MCF 10A (cell line): Measurements from ENCODE around the gene WWOX. TPM values are rescaled to one million over a fixed set of nuclear protein-coding genes. Genes with fewer than 3 reads are reported as not detected.

Source experiments
- BruUV-seq: library from RNA; stranded (reverse); fragments of 400-500 nt; replicated peaks from 2 replicates; lab custom pipeline; 2021; lab: Mats Ljungman, UMichigan
- CTCF ChIA-PET: fragments of 300-600 bp; sonication (Branson Sonifier 250); formaldehyde crosslinking; extraction: SDS; loops from one replicate; lab custom pipeline; 2021; ENCODE audit warnings: antibody characterized with exemption, inconsistent platforms; lab: Yijun Ruan, JAX
- POLR2A ChIA-PET: fragments of 300-600, 350-650 bp; sonication (Branson Sonifier 250); formaldehyde crosslinking; extraction: SDS; loops from one replicate; lab custom pipeline; 2020; ENCODE audit warnings: antibody characterized with exemption, inconsistent platforms; lab: Yijun Ruan, JAX
- DNase-seq: peaks from one replicate; pipeline ENCODE4 v3.0.0-alpha.2; 2018; ENCODE audit not compliant: unreplicated experiment
- H3K27ac Mint-ChIP-seq: one replicate; pipeline ENCODE4 v1.8.0; 2022; ENCODE audit warnings: mild to moderate bottlenecking, low read depth, mixed read lengths; ENCODE audit not compliant: unreplicated experiment
- H3K27me3 Mint-ChIP-seq: one replicate; pipeline ENCODE4 v1.8.0; 2022; ENCODE audit warnings: mixed read lengths; ENCODE audit not compliant: insufficient read depth, unreplicated experiment
- H3K36me3 Mint-ChIP-seq: one replicate; pipeline ENCODE4 v1.8.0; 2022; ENCODE audit warnings: mild to moderate bottlenecking, moderate library complexity, mixed read lengths; ENCODE audit not compliant: insufficient read depth, unreplicated experiment
- H3K4me1 Mint-ChIP-seq: one replicate; pipeline ENCODE4 v1.8.0; 2022; ENCODE audit warnings: mixed read lengths; ENCODE audit not compliant: insufficient read depth, unreplicated experiment
- H3K4me3 Mint-ChIP-seq: one replicate; pipeline ENCODE4 v1.8.0; 2022; ENCODE audit warnings: mild to moderate bottlenecking, moderate library complexity, mixed read lengths; ENCODE audit not compliant: unreplicated experiment
- H3K9me3 Mint-ChIP-seq: one replicate; pipeline ENCODE4 v1.8.0; 2022; ENCODE audit warnings: mixed read lengths; ENCODE audit not compliant: unreplicated experiment
- CTCF ChIP-seq: fragments of 200-600 bp; IDR thresholded peaks from one replicate; pipeline ENCODE4 v1.8.0; 2022; ENCODE audit warnings: antibody characterized with exemption, mild to moderate bottlenecking; ENCODE audit not compliant: unreplicated experiment
- intact Hi-C: fragments of 100-400 bp; cut with micrococcal nuclease; formaldehyde crosslinking; loops from 2 replicates; pipeline ENCODE4 v1.14.1; 2022
- total RNA-seq: library from RNA; stranded (reverse); gene quantifications from 2 replicates; pipeline ENCODE4 v1.2.3, GENCODE V29; 2022

Gene WWOX
- total RNA-seq, 1 experiment from 2014 or later, result 18.1 TPM

GRCh38 chr16:79191933-79192332 lies 1092.5 kb downstream of the WWOX start:
- H3K4me1 Mint-ChIP-seq, result no peaks in the 10 kb centered on the region
- POLR2A ChIA-PET, result interaction anchor here (0.8 kb wide), 1 partner anchor 120 kb away, joined by 3 read pairs; no protein-coding TSS in a partner anchor
- H3K27me3 Mint-ChIP-seq, result peaks cover 36% of the 10 kb centered on the region
- BruUV-seq, result no TSS peak
- H3K27ac Mint-ChIP-seq, result no peak overlapping the region
- no peak for DNase-seq
- no peaks in the 10 kb centered on the region for H3K9me3 Mint-ChIP-seq
- no peaks in the 10 kb centered on the region for H3K36me3 Mint-ChIP-seq
- no peak overlapping the region for H3K4me3 Mint-ChIP-seq
- CTCF ChIA-PET, result interaction anchor here (0.5 to 0.9 kb wide), 3 partner anchors 9 to 1404 kb away, joined by 3 to 8 read pairs (median 4); no protein-coding TSS in a partner anchor
- intact Hi-C loops, result no loop called here
- TF ChIP-seq CTCF, result no peak

GRCh38 chr16:79192904-79193303 lies 1093.5 kb downstream of the WWOX start:
- Mint-ChIP-seq H3K9me3 (no peaks in the 10 kb centered on the region), H3K27ac (no peak overlapping the region), H3K4me3 (no peak overlapping the region), H3K27me3 (peaks cover 39% of the 10 kb centered on the region), H3K36me3 (no peaks in the 10 kb centered on the region), H3K4me1 (no peaks in the 10 kb centered on the region)
- DNase-seq, result no peak
- TF ChIP-seq CTCF, result no peak
- intact Hi-C loops, result no loop called here
- CTCF ChIA-PET, result no interaction called here
- POLR2A ChIA-PET, result no interaction called here
- BruUV-seq, result no TSS peak

- H3K9me3 Mint-ChIP-seq, result no peaks in the 10 kb centered on the region
- H3K27me3 Mint-ChIP-seq, result peaks cover 39% of the 10 kb centered on the region
- CTCF ChIA-PET, result no interaction called here
- no peaks in the 10 kb centered on the region for H3K36me3 Mint-ChIP-seq
- intact Hi-C loops, result no loop called here
- H3K4me3 Mint-ChIP-seq, result no peak overlapping the region
- POLR2A ChIA-PET, result no interaction called here
- H3K4me1 Mint-ChIP-seq, result no peaks in the 10 kb centered on the region
- no peak for TF ChIP-seq CTCF
- no peak overlapping the region for H3K27ac Mint-ChIP-seq
- no peak for DNase-seq
- no TSS peak for BruUV-seq
These were observed 1094.8 kb downstream of the WWOX start for GRCh38 chr16:79194291-79194690.

GRCh38 chr16:79195938-79196337 lies 1096.5 kb downstream of the WWOX start:
- intact Hi-C loops, result no loop called here

More at GRCh38 chr16:79195938-79196337, 1096.5 kb downstream of the WWOX start:
- H3K27ac Mint-ChIP-seq, result no peak overlapping the region
- H3K4me1 Mint-ChIP-seq, result no peaks in the 10 kb centered on the region
- DNase-seq, result no peak
- no TSS peak for BruUV-seq
- peaks cover 39% of the 10 kb centered on the region for H3K27me3 Mint-ChIP-seq
- no peak for TF ChIP-seq CTCF
- no peaks in the 10 kb centered on the region for H3K9me3 Mint-ChIP-seq
- H3K4me3 Mint-ChIP-seq, result no peak overlapping the region
- ChIA-PET POLR2A (interaction anchor here (0.7 kb wide), 1 partner anchor 94 kb away, joined by 4 read pairs; no protein-coding TSS in a partner anchor), CTCF (interaction anchor here (0.5 to 0.6 kb wide), 2 partner anchors 63 to 271 kb away, joined by 3 read pairs; no protein-coding TSS in a partner anchor)
- no peaks in the 10 kb centered on the region for H3K36me3 Mint-ChIP-seq
